PC-9 (cell line): ENCODE data around the gene NECAP2. TPM values are rescaled to one million over a fixed set of nuclear protein-coding genes. Genes with fewer than 3 reads are reported as not detected.

Source experiments
- BruUV-seq: library from RNA; stranded (reverse); fragments of 400-500 nt; replicated peaks from 2 replicates; lab custom pipeline; 2021; lab: Mats Ljungman, UMichigan
- CTCF ChIA-PET: fragments of 300-600 bp; sonication (Branson Sonifier 250); formaldehyde crosslinking; loops from one replicate; lab custom pipeline; 2022; ENCODE audit warnings: antibody characterized with exemption; lab: Charles Lee
- POLR2A ChIA-PET: fragments of 300-600 bp; sonication (Branson Sonifier 250); formaldehyde crosslinking; loops from one replicate; lab custom pipeline; 2022; ENCODE audit warnings: antibody characterized with exemption; ENCODE audit not compliant: unreplicated experiment; lab: Charles Lee
- DNase-seq, 2 experiments: peaks; one replicate each; pipeline versions ENCODE4 v3.0.0 to v3.0.0-alpha.2; 2015 to 2022; ENCODE audit warnings: mixed read lengths in 1 of 2
- H2AFZ ChIP-seq: fragments of 200-600 bp; sonication (generic); 2 replicates; pipeline ENCODE4 v1.8.1; 2017; ENCODE audit warnings: antibody characterized with exemption
- H3F3A ChIP-seq: fragments of 200-600 bp; sonication (generic); 2 replicates; pipeline ENCODE4 v1.8.1; 2017; ENCODE audit warnings: antibody characterized with exemption, mild to moderate bottlenecking, low read depth; ENCODE audit not compliant: insufficient read depth
- H3K27ac ChIP-seq: fragments of 200-600 bp; sonication (generic); 2 replicates; pipeline ENCODE4 v1.6.1; 2016; ENCODE audit warnings: mixed run types
- H3K27me3 ChIP-seq: fragments of 200-600 bp; sonication (generic); 2 replicates; pipeline ENCODE4 v1.6.1; 2016; ENCODE audit warnings: low read depth, mixed run types; ENCODE audit not compliant: insufficient read depth
- H3K36me3 ChIP-seq: fragments of 200-600 bp; sonication (generic); 2 replicates; pipeline ENCODE4 v1.6.1; 2016; ENCODE audit warnings: low read depth, mixed run types
- H3K4me1 ChIP-seq: fragments of 200-600 bp; sonication (generic); replicated peaks from 2 replicates; pipeline ENCODE4 v1.6.1; 2016; ENCODE audit warnings: mixed run types; ENCODE audit not compliant: insufficient read depth
- H3K4me2 ChIP-seq: fragments of 200-600 bp; sonication (generic); 2 replicates; pipeline ENCODE4 v1.6.1; 2017; ENCODE audit warnings: mixed run types
- H3K4me3 ChIP-seq: fragments of 200-600 bp; sonication (generic); 2 replicates; pipeline ENCODE4 v1.6.1; 2016; ENCODE audit warnings: mixed run types
- H3K79me2 ChIP-seq: fragments of 200-600 bp; sonication (generic); 2 replicates; pipeline ENCODE4 v1.6.1; 2017; ENCODE audit warnings: low read depth, mixed run types
- H3K9me2 ChIP-seq: fragments of 200-600 bp; sonication (generic); 2 replicates; pipeline ENCODE4 v1.8.1; 2017; ENCODE audit warnings: mild to moderate bottlenecking; ENCODE audit not compliant: insufficient read depth
- H3K9me3 ChIP-seq: fragments of 200-600 bp; sonication (generic); 2 replicates; pipeline ENCODE4 v1.8.1; 2016; ENCODE audit warnings: low read depth; ENCODE audit not compliant: insufficient read depth
- H4K20me1 ChIP-seq: fragments of 200-600 bp; sonication (generic); 2 replicates; pipeline ENCODE4 v1.8.1; 2017; ENCODE audit not compliant: insufficient read depth
- EZH2 ChIP-seq: fragments of 200-600 bp; sonication (generic); IDR thresholded peaks from 2 replicates; pipeline ENCODE4 v1.8.0; 2017; ENCODE audit warnings: antibody characterized with exemption, low read depth
- intact Hi-C: fragments of 100-400 bp; cut with micrococcal nuclease; formaldehyde crosslinking; loops from one replicate; pipeline ENCODE4 v1.10.0; 2022; ENCODE audit not compliant: unreplicated experiment
- total RNA-seq: library from RNA; stranded (reverse); gene quantifications from 2 replicates; pipeline ENCODE4 v1.2.3, GENCODE V29; 2021
- TF ChIP-seq, protein P1 (sequence below): fragments of 200-600 bp; sonication (generic); conservative IDR thresholded peaks from 2 replicates; pipeline ENCODE4 v1.6.1; 2017; ENCODE audit warnings: mixed run types, antibody characterized with exemption, mild to moderate bottlenecking, moderate library complexity

The NECAP2 gene
- total RNA-seq, 1 experiment from 2014 or later: 49.6 TPM

DNA sequence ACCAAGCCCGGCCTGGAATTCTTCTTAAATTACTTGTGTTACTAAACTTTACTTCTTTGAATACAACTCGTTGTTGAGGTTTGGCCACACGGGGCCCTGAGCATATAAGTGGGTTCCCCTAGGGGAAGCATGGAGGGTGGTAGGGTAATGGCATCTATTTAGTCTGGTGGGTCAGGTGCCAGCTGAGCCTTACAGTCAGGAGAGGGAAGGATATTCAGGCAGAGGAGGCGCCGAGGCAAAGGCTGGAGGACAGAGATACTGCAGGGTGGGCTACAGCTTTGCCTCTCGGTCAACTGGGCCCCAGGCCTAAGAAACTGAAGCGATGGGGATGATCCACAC, 424 bp upstream of the NECAP2 start:
- Histone ChIP-seq H3K9me3 (no peaks in the 10 kb centered on the region), H3K4me2 (peak overlapping the region; percentile 72), H3F3A (no peaks in the 10 kb centered on the region), H3K4me1 (peaks cover 5% of the 10 kb centered on the region; the same call in 1 of the 2 replicates), H4K20me1 (no peaks in the 10 kb centered on the region), H3K27ac (no peak overlapping the region), H2AFZ (peak overlapping the region; percentile 84), H3K79me2 (peaks cover 25% of the 10 kb centered on the region), H3K27me3 (no peaks in the 10 kb centered on the region), H3K36me3 (no peaks in the 10 kb centered on the region), H3K9me2 (no peaks in the 10 kb centered on the region), H3K4me3 (peak overlapping the region; percentile 74; the same call in 1 of the 2 replicates)
- no TSS peak for BruUV-seq
- intact Hi-C loops: loop anchor here (2.0 to 5.0 kb wide), 2 partner anchors 73 to 181 kb away; partner anchors contain the start of gene SZRD1
- ChIA-PET CTCF (interaction anchor here (0.9 kb wide), 1 partner anchor 87 kb away, joined by 3 read pairs; the partner anchor contains the start of gene FBXO42), POLR2A (interaction anchor here (0.6 kb wide), 1 partner anchor 85 kb away, joined by 10 read pairs; no protein-coding TSS in a partner anchor)
- TF ChIP-seq EZH2: no peak
- TF ChIP-seq, protein P1, sequence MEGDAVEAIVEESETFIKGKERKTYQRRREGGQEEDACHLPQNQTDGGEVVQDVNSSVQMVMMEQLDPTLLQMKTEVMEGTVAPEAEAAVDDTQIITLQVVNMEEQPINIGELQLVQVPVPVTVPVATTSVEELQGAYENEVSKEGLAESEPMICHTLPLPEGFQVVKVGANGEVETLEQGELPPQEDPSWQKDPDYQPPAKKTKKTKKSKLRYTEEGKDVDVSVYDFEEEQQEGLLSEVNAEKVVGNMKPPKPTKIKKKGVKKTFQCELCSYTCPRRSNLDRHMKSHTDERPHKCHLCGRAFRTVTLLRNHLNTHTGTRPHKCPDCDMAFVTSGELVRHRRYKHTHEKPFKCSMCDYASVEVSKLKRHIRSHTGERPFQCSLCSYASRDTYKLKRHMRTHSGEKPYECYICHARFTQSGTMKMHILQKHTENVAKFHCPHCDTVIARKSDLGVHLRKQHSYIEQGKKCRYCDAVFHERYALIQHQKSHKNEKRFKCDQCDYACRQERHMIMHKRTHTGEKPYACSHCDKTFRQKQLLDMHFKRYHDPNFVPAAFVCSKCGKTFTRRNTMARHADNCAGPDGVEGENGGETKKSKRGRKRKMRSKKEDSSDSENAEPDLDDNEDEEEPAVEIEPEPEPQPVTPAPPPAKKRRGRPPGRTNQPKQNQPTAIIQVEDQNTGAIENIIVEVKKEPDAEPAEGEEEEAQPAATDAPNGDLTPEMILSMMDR: no peak
- no peak for DNase-seq

DNA sequence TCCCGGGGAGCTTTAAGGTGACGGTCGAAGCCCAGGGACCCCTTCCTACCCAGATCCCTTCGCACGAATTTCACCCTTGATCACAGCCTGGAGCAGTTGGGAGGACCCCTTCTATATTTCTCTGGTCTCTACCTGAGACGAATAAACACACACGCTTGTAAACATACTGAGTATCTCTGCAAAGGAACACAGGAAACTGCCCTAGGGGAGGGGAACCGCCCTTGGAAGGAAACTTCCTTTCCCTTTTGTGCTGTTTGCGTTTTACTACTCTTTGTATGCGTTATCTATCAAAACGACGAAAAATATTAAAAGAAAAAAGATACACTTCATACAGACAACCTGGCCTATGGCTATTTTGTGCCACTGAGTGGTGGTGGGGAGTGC, 750 bp downstream of the NECAP2 start:
- Histone ChIP-seq H2AFZ (peak overlapping the region; percentile 97), H3K4me2 (peak overlapping the region; percentile 72), H3K79me2 (peaks cover 25% of the 10 kb centered on the region), H3K9me3 (no peaks in the 10 kb centered on the region), H3K36me3 (no peaks in the 10 kb centered on the region), H3K4me1 (peaks cover 5% of the 10 kb centered on the region; the same call in 1 of the 2 replicates), H3K4me3 (peak overlapping the region; percentile 74), H4K20me1 (no peaks in the 10 kb centered on the region), H3F3A (no peaks in the 10 kb centered on the region), H3K27ac (peak overlapping the region; percentile 14; the same call in 1 of the 2 replicates), H3K9me2 (no peaks in the 10 kb centered on the region), H3K27me3 (no peaks in the 10 kb centered on the region)
- TF ChIP-seq EZH2: no peak
- TF ChIP-seq, protein P1: no peak
- intact Hi-C loops: loop anchor here (2.0 to 5.0 kb wide), 2 partner anchors 74 to 180 kb away; partner anchors contain the start of gene SZRD1
- no peak for DNase-seq
- CTCF ChIA-PET: interaction anchor here (0.6 kb wide), 1 partner anchor 369 kb away, joined by 6 read pairs; no protein-coding TSS in a partner anchor
- POLR2A ChIA-PET: interaction anchor here (0.6 kb wide), 1 partner anchor 455 kb away, joined by 5 read pairs; no protein-coding TSS in a partner anchor
- BruUV-seq: no TSS peak

DNA sequence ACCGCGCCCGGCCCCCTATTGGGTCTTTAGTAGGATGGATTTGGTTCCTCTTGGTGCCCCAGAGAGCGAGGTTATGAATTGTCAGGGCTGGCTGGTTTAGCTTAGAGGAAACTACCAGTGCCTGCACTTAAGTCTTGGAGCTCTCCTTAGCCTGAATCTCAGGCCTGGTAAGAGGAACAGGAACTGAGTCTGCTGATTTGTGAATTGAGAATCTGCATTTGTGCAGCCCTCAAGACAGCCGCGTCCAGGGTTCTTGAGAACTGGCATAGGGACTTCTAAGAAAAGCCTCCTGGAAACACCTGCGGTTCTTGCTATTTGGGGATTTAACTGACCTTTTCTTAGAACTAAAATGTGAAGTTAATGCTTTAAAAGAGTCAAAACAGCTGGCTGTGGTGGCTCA, 1.7 kb downstream of the NECAP2 start:
- H3K9me2 ChIP-seq: no peaks in the 10 kb centered on the region
- no peaks in the 10 kb centered on the region for H3F3A ChIP-seq
- peaks cover 5% of the 10 kb centered on the region; the same call in 1 of the 2 replicates for H3K4me1 ChIP-seq
- BruUV-seq: no TSS peak
- no peaks in the 10 kb centered on the region for H4K20me1 ChIP-seq
- no peak overlapping the region for H3K4me3 ChIP-seq
- no peak overlapping the region for H3K27ac ChIP-seq
- no peak overlapping the region for H3K4me2 ChIP-seq
- H3K36me3 ChIP-seq: no peaks in the 10 kb centered on the region
- H3K79me2 ChIP-seq: peaks cover 25% of the 10 kb centered on the region
- no peaks in the 10 kb centered on the region for H3K27me3 ChIP-seq
- no peaks in the 10 kb centered on the region for H3K9me3 ChIP-seq
- TF ChIP-seq, protein P1: no peak
- no peak for TF ChIP-seq EZH2
- no peak overlapping the region for H2AFZ ChIP-seq
- intact Hi-C loops: loop anchor here (5.0 kb wide), 1 partner anchor 75 kb away; the partner anchor contains the start of gene SZRD1
- ChIA-PET CTCF (no interaction called here), POLR2A (no interaction called here)
- no peak for DNase-seq
